Epidermal melanocyte (primary cell): Measurements from ENCODE around the gene CDK8.
"Not testable (repeated sequence)": the region's sequence is repeated elsewhere in the genome, so short reads cannot be mapped to it uniquely, and the experiment has no call there.

ENCODE experiments used
- DNase-seq: peaks from one replicate; pipeline ENCODE4 v3.0.0; 2011; ENCODE audit warnings: low spot score; ENCODE audit not compliant: insufficient read length

Gene CDK8

DNA sequence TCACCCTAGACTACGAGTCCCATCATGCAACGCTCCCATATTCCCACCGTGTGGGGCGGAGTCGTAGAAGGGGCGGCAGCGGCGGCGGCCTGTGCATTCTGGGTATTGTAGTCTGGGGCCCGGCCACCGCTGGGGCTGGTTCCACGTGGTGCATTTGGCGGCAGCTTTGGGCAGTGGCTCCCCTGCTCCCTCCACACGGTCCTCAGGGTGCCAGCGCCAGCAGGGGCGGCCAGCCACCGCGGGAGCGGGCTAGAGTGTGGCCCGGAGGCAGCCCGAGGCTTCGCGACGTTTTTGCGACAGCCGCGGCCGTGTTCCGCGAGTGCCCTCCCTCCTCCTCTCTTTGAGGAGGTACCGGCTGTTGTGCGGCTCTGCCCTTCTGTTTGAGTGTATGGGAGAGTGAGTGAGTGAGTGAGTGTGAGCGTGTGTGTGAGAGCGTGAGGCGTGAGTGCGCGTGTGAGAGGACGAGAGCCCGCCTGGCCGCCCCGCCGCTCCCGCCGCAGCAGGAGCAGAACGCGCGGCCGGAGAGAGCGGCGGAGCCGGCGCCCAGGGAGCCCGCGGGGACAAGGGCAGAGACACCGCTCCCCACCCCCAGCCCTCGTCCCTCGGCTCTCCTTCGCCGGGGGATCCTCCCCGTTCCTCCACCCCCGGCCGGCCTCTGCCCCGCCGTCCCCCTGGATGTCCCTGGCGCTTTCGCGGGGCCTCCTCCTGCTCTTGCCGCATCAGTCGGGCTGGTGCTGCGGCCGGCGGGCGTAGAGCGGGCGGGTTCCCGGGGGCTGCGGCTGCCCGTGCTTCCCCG lies at the start of gene CDK8:
TSS of gene CDK8 (plus strand) at position 343 of the 796 bp plus-strand sequence. CDS start 513 bp downstream, outside the sequence.
- DNase-seq = peak; percentile 82

DNA sequence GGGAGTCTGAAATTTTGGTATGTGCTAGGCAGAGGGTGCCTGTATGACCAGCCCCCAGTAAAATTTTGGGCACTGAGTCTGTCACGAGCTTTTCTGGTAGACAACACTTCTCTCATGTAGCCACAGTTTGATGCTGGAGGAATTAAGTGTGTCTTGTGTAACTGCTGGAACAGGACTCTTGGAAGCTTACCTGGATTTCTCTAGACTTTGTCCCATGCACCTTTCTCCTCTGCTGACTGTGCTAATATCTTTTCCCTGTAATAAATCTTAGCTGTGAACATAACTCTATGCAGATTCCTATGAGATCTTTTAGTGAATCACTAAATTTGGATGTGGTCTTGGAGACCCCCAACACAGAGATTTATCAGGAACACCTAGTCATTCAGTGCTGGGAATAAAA lies 45.6 kb upstream of the CDK8 start:
- DNase-seq = no peak

DNA sequence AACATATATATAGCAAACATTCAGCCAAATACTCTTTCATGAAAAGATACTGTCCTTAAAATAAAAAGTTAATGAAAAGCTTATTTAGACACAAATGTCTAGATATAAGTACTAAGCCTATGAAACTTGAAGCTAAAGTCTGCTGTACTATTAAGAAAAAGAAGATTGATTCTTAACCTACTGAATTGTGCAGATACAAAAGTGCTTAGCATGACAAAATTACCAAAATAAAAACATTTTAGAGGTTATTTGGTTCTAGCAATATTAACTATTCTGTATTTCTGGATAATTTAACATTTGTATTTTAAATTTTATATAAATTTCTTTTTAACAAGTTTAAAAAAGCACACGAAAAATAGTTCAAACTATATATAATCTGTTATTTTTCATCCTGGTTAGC lies 40.6 kb upstream of the CDK8 start:
- no peak for DNase-seq

DNA sequence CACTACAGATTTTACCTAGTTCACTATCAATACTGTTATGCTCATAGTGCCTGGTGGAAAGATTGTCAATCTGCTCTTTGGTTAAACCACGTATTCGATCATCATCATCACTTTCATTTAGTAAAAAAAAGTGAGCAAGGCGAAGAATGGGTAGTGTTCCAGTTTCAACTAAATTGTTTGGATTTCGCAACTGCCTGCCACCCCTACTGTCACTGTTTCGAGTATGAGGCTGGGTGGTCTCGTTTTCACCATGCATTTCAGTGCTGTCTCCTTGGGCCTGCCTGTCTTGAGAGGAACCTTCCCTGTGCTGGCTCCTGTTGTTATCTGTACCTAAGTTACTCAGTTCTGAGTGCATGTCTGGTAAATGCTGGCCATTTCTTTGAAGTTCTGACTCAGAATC lies 39.9 kb upstream of the CDK8 start:
- DNase-seq = no peak

DNA sequence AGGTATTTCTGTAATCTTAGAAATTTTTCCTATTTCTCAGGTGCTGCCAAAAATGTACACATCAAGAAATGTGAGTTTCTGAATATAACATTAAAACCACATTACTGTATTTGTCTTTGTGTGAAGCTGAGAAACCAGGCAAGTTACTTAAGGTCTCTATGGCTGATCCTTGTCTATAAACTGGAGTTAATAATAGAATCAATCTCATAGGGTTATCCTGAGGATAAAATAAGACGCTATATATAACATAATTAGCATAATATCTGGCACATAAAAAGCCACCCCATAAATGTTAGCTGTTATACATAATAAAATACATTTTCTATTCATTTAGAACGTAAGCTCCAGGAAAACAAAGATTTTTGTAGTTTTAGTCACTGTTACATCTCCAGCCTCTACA lies 37.9 kb upstream of the CDK8 start:
- no peak for DNase-seq

DNA sequence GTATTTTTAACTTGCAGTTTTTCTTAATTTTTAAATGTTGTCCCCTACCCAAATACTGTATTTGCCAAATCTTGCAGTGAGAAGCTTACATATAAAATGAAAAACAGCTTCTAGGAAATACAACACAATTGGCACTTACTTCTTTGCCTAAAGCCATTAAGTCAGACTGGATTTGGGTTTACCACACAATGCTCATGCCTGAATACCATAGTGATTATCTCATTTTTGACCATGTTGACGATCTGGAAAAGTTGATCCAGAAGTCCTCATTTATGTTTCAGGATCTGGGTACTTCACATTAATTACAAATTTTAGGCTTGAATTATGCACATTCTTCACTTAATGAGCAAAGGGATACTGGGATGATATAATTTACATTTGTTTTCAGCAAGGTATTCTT lies 34.2 kb upstream of the CDK8 start:
- DNase-seq = no peak

DNA sequence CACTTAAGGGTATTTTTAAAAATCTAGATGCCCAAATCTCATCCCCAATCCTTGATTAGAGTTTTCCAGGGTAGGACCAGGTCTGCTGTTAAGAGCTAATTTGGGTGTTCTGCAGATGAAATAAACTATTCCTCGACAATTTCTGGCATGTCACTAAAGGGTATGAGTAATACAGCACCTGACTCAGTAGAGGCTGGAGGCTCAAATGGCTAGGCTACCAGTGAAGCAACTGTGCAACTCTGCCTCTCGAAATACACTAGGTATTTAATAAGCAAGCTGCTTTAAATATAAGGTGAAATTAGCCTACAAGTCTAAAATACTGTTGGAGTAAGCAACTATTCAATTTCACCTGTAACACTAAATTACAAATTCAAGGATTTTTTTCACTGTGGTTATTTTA lies 33.4 kb upstream of the CDK8 start:
- DNase-seq = no peak

DNA sequence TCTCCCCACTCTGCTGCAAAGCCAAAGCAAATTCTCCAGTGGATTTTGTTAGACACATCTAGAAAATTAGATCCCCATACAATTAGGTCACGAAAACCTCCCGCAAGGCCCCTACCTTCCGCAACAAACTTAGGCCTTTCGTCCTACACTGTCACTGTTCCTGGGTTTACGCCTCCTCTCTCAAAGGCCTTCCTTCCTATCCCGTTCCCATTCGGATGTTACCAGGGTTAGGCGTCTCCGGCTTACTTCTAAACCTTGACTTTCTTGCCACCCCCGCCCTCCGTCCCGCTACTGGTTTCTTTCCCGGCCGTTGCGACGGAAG lies 32.6 kb upstream of the CDK8 start:
- no peak for DNase-seq

DNA sequence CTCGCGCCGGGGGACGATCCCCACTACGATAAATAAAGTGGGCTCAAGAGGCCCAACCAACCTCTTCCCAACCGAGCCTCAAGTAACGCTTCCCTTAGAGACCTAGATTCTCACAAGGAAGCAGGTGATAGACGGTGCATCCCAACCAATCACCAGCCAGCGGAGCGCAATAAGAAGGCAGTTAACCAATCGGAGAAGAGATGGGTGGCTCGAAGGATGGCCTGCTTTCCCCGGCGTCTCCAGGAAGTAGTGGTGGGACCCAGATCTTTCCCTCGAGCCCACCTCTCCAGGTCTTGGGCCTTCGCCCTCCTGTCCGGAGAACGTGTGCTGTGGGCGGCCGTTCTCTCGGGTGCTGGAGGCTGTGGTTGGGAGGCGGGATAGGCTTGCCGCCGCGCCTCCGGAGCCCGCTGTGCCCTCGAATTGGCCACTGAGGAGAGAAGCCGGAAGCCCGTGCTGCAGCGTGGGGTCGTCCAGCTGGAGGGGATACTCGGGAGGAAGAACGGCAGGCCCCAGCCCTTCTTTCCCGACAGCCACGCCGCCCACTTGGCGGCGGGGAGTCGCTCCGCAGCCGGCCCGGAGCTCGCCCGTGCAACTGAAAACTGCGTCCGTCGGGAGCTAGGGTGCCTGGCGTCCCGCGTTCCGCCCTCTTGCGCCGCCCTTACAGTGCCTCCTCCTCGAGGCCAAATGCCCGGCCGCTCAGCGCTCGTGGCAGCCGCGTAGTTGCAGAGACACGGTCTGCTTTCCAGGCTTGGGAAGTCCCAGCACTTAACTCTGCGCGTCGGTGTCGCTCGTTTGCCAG lies 32.0 kb upstream of the CDK8 start, which contains the start of gene RNF6:
TSS of gene RNF6 (minus strand) at position 594 of the 799 bp plus-strand sequence. CDS start 2,665 bp downstream, outside the sequence.
- DNase-seq = peak; percentile 97

DNA sequence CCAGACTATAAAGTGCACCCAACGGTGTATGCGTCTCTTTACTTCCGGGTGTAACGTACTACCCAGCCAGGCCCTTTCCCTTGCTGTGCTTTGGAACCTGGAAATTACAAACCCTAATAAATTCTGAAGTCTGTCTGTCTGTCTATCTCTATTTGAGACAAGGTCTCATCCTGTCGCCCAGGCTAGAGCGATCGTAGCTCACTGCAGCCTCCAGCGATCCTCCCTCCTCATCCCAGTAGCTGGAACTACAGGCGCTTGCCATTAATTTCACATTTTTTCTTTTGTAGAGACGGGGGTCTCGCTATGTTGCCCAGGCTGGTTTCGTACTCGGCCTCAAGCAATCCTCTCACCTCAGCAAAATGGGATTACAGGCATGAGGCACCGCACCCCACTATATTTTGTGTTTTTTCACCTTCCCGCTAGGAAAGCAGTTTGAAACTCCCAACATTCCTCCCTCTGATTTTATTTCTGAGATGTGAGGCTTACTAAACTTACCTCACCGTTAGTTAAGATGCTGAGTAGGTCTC lies 31.3 kb upstream of the CDK8 start:
- no peak for DNase-seq

DNA sequence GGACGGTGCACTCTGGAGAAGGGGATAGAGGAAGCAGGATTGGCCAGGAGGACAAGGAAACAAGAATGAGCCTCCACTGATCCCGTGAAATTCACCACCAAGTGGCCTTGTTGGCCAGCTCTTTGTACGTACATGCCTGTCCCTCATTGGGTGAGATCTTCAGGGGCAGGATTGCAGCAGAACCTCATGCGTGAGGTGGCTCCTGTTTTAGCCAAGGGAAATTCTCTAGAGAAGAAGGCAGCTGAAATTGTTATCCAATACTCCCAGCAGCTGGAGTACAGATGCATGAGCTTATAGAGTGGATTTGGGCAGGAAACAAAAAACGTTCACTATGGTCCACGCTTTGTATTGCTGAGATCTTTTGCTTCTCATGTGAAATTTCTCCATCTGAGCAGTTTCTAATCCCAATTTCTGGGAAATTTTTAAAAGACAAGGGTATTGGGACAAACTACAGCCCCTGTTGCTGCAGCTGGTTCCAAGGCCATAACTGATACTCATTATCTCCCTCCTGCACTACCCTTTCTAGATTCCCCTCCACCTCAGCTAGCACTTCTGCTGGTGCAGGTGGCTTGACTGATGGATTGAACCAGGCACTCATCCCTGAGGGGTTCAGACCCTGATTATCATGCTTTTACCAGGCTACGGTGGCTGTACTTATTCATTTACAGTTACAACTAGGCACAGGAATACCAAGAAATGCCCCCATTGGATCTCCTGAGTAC lies 27.9 kb upstream of the CDK8 start:
- DNase-seq = no peak

DNA sequence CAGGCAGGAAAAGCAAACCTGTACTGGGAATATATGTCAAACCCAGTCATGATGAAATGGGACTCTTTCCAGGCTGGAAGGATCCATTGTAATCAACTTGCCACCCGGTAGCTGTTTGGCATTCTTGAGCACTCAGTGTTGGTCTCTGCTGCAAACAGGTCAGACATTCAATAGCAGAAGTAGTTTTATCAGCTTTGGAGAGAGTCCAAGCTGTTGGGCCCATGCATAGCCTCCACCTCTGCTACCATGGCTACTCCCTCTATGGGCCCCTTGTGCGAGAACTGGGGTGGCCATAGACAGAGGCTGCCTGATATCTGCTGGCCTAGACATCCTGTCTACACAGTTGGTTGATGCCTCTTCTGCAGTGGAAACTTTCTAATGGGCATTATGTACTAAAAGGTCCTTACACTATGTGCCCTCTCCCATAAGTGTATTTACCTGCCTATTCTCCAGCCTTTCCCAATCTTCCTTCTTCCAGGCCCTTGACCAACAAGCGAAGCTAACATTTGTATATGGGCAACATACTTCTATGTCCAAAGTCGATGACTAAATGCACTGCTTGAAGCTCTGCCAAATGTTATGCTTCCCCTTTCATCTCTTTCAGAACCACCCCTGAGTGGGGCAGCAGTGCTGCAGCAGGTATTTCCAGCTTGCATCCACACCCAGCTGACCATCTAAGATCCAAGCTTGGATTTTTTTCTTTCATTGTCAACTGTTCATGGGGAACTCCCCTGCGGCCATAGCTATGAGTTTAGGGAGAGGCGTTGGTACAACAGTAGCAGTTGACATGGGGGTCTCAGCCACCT lies 26.6 kb upstream of the CDK8 start:
- no peak for DNase-seq

DNA sequence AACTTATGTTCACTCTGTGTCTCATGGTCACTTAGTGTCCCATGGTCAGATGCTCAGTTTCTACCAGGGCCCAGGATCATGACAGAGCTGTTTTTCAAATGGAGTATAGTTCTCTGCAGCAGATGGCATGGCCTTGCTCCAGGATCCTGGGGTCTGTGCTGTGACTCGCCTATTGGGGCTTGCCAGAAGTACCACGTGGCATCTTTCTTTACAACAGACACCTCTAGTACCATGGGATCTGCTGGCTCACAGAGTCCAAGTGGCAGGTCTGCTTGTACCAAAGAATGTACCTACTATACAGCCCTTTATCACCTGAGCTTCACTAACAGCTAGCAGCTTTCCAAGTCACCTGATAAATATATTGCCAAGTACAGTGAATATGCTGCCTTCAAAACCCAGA lies 25.8 kb upstream of the CDK8 start:
- no peak for DNase-seq

DNA sequence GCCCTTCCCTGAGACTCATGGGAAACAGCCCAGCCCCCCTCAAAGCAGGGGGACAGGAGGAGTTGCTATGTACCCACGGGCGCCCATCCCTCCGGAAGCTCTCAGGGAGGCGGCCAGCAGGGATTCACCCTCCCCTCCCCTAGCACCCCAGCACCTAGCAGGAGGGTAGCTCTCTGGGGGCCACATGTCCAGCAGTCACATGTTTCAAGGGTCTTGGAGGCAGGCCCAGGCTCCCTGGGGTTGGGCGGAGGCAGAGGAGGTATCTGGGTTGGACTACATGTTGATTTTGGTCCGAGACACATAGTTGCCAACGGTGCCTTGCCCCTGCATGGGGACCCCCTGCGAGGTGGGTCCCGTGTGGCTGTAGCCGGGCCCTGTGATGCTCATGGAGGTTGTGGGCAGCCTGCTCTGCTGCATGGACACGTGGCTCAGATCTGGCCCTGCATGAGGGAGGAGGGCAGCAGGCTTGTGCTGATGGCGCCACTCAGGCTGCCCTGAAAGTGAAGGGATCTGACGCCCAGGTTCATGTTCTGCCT lies 24.8 kb upstream of the CDK8 start:
- no peak for DNase-seq

DNA sequence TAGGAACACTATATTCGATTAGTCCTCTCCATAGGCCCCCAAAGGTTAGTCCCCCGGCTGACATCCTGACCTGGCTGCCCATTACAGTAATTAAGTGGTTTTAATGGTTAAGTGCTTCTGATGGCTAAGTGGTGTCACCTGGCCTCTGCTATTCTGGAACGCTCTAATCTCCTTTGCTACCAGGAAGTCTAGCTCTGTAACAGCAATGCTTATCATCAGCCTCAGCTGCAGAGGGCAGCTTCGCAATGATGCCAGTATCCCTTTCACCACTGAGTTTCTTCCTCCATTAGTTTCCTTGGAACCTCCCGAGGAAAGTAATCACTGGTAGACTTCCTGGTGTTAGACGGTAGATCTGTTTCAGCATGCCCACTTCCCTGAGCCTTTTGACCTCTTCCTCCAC lies 23.2 kb upstream of the CDK8 start:
- DNase-seq = no peak

DNA sequence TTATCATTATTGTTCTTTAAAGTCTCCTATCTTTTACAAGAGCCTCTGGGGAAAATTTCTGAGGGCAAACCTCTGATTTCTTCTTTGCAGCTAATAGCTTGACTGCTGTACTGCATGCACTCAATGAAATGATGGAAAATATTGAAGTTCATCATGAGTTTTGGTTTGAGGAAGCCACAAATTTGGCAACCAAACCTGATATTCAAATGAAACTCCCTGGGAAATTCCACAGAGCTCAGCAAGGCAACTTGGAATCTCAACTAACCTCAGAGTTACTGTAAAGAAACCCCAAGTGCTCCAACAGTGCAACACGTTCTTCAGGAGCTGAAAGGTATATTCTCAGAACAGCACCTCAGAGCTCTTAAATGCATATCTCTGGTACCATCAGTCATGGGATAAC lies 17.6 kb upstream of the CDK8 start:
- DNase-seq = no peak

DNA sequence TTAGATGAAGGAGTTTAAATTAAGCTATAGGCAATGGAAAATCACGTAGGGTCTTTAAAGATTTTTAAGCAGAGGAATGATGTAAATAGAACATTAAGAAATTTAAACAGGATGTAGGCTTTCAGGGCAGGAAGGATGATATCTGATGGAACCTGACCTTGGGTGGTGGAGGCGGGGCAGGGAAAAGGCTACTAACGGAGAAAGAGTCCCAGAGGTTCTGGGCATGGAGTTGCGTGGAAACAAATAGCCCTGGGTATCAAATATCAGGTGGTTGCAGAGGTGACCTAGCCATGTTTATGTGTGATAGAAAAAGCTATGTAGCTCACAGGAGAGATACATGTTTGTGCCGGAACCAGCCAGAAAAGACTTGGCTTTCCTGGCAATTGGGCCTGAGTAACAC lies 7.8 kb upstream of the CDK8 start:
- no peak for DNase-seq

DNA sequence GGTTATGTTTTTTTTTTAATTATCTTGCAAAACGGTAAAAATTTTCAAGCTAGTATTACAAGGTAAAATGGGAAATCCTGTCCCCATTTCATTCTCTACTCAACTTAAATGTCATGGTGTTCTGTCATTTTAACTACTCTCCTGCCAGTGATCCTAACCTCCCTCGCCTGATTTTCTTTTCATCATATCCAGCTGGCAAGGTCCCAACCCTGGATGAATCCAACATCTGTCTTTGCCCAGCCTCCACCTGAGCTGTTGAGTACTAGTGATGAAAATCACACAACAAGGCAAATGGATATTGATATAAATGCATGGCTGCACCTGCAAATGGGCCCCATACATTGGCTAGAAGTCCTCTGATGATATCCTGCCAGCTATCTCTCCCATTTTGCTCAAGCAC lies 6.9 kb upstream of the CDK8 start:
- DNase-seq = no peak

DNA sequence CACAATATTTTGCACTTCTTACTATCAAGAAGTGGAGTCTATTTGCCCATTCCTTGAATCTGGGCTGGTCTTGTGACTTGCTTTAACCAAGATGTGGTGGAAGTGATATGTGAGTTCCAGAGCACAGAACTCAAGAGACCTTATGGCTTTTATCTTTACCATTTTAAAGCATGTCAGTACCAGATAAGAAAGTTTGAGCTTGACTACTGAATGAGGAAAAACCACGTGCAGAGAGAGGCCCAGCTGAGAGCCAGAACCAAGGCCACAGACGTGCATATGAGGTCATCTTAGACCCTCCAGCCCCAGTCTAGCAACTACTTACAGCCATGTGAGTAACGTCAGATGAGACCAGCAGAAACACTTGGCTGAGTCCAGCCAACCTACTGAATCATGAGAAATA lies 6.3 kb upstream of the CDK8 start:
- no peak for DNase-seq

DNA sequence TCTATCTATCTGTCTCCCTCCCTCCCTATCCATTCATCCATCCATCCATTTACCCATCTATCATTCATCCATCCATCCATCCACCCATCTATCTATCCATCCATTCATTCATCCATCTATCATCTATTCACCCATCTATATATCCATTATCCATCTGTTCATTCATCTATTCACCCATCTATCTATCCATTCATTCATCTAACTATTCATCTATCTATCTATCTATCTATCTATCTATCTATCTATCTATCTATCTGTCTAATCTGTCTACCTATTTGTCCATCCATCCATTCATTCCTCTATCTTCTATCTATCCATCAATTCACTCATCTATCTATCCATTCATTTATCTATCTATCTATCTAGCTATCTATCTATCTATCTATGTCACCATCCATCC lies 4.4 kb upstream of the CDK8 start:
- no peak for DNase-seq

DNA sequence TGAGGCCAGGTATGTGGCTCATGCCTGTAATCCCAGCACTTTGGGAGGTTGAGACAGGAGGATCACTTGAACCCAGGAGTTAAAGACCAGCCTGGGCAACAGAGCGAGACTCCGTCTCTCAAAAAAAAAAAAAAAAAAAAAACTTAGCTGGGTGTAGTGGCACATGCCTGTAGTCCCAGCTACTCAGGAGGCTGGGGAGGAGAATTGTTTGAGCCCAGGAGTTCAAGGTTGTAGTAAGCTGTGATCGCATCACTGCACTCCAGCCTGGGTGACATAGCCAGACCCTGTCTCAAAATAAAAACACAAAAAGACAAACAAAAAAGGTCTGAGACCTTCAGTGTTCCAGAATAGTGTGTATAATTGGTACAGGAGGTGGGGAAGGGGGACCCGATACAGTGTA lies 1.9 kb upstream of the CDK8 start:
- not testable (repeated sequence) for DNase-seq
